HG03439 (cell line): Measurements from ENCODE around the gene PIP5K1B.

ENCODE experiments used
- ATAC-seq: cut with Tn5 transposase; IDR thresholded peaks from one replicate; pipeline ENCODE4 v1.9.1; 2021; ENCODE audit warnings: mild to moderate bottlenecking, moderate library complexity; ENCODE audit not compliant: unreplicated experiment

PIP5K1B gene

DNA sequence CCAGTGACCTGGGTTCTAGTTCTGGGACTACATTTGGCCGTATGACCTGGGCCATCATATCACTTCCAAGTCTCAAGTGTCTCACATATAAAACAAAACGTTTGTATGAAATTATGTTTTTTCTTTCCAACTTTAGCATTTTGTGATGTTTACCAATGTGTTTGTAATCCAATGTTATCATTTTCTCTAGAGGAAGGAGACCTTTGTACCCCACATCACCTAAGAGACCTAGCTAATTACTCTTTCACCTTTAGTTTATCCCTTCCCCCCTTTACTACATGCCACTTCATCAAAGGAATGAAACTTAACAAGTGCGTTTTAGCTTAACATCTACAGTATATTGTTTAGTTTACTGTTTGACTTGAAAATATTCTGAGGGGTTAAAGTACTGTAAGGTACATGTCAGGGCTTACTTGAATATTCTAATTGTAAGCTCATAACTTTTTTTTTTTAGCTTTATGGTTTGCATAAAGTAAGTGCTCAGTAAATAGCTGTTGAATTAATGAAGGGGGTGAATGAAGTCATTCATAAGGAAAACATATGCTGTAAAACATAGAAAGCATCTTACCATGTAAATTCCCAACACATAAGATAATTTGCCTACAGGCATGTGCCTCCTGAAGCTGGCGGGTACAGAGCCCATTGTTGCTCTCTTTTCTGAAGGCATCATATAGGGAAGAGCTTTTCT, 2.9 kb downstream of the PIP5K1B start:
- ATAC-seq: no peak

DNA sequence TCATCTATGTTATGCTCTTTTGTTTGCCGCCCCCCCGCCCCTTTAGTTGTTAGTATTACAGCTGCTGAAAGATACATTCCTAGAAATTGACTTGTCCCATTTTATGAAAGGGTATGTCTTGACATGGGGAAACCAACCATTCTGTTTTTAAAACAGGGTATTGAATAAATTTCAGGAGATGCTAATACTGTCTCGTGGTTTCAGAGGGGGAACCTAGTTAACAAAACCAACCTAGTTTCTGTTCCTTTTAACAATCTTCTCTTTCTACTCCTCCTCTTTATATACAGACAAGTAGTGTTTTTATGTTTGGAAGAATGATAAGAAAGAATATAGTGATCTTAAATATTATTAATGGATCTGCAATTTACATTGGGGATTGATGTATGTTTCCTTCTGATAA, 3.5 kb downstream of the PIP5K1B start:
- ATAC-seq: no peak

DNA sequence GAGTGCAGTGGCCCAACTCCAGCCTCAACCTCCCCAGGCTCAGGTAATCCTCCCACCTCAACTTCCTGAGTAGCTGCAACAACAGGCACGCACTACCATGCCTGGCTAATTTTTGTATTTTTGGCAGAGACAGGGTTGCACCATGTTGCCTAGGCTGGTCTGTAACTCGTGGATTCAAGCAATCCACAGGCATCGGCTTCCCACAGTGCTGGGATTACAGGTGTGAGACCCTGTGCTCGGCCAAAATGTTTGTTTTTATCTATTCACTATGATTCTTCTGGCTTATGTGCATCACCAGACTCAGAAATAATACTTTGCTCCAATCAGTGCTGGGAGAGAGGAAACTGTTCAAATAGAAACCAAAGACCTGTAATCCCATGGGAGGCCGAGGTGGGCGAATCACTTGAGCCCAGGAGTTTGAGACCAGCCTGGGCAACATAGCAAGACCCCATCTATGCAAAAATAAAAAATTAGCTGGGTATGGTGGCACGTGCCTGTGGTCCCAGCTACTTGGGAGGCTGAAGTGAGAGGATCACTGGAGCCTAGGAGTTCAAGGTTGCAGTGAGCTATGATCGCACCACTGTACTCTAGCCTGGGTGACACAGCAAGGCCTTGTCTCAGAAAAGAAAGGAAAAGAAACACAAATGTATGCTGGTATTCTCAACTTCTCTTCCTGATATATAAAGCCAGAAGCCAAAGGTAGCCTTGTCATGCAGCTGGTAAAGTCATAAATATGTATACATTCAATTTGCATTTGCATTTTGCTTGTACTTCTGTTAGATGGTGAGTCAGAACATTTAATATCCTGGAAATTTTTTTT, 4.5 kb downstream of the PIP5K1B start:
- no peak for ATAC-seq

DNA sequence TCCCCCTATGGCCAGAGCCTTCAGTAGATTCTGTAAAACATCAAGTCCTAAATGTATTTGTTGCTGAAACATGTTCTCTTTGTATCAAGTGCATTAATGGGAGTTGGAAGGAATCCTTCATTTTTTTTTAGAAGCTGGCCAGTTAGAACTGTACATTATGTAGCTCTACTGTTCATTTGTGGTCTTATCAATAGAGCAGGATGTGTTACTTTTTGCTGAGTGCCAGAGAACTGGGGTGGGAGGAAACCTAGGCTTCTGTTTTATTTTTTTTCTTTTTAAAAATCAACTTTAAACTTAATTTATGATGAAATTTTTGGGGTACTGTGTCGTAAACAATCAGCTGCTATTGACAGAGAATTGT, 5.1 kb downstream of the PIP5K1B start:
- no peak for ATAC-seq

DNA sequence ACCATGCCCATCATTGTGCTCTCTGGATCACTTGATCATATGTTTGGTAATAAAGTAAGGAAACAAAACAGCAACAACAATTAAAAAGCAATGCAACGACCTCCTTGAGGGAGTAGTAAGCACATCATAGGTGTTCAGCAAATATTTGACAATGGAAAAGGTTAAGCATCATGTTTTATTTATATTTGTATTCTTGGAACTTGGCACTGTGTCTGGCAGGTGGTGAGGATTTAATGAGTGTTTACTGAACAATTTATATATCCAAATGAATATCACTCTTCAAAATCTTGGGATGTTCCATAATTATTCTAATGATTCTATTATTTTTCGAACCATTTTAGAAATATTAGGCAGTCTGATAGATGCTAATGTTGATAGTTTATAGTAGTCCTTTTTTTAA, 6.2 kb downstream of the PIP5K1B start:
- no peak for ATAC-seq

DNA sequence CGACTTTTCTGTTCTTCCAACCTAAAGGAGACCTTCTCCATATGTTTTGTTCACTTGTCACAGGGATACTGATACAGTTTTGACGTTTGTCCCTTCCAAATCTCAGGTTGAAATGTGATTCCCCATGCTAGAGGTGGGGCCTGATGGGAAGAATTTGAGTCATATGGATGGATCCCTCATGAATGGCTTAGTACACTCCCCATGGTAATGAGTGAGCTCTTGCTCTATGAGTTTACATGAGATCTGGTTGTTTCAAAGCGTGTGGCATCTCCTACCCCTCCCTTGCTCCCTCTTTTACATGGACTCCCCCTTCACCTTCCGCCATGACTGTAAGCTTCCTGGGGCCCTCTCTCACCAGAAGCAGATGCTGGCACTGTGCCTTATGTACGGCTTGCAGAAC, 6.9 kb downstream of the PIP5K1B start:
- ATAC-seq: no peak

DNA sequence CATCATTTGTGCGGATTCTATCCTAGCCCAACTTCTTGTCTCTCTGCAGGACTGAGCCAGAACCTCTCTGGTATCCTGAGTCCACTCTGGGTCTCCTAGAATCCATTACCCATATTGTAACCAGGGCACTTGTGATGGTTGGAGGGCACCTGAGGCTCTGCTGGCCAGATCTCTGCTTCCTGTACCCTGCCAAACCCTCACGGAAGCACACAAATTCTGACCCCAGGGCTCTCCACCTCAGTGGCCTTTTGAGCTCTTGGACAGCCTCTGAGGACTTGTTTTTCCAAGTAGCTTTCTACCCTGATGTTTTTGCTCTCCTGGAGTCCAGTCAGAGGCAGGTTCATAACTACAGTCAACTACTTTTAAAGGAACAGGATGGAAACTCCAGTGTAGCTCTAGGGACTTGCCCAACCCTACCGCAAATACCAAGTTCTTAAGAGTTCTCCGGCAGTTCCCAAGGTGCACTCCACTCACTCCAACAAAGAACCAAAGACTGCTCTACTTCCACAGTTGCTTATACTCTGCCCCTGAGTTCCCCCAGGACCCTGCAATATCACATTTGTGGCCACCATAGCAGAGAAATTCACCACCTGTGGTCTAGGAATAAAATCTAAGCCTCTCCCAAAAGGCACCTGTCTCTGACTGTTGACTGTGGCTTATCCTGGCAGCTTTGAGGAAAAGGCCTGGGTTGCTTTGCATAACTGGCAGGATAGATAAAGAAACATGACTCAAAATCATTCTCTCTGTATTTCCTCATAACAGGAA, 9.6 kb downstream of the PIP5K1B start:
- ATAC-seq: no peak

DNA sequence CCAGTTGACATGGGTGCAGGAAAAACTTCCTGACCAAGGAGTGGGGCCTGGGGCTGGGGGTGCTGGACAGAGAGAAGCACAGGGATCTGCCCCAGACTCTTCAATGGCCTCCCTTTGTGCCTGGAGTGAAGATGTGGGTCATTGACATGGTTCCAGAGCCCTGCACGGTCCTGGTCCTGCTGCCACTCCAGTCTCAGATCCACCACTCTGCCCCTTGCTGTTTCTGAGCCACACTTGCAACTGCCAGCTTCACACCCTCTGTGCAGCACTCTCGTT, 10.1 kb downstream of the PIP5K1B start:
- no peak for ATAC-seq

DNA sequence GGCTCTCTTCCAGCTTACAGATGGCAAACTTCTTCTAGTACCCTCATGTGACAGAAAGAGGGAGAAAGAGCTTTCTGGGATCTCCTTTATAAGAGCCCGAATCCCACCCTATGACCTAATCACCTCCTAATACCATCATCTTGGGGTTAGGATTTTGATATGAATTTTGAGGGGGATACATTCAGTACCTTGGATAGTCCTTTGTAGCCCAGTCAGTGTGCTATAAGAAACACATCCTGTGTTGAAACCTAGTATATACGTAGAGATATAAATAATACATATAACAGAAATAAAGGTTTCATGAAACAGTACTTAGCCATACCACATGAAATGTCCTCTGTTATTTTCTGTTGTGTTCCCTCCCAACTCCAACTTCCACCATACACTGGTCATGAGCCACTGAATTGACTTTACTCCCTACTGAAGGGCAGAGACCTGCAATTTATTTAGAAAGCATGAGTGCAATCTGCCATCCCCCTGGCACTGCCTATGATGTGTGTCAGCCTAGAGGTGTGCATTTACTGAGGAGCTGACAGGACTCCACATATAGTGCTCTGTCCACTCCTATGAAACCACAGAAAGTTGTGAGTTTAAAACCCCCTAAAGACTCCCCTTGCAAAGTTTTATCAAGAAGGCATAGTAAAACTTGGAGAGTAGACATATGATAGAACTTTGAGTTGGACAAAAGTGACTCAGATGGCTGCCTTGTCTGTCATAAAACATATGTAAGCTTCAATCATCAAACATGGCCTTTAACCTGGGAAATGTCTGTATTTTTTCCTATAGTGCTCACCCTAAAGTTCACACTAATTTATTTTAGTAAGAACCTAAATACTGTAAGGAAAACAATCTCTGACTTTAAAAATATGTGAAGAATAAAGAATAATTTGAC, 12.8 kb downstream of the PIP5K1B start:
- no peak for ATAC-seq

DNA sequence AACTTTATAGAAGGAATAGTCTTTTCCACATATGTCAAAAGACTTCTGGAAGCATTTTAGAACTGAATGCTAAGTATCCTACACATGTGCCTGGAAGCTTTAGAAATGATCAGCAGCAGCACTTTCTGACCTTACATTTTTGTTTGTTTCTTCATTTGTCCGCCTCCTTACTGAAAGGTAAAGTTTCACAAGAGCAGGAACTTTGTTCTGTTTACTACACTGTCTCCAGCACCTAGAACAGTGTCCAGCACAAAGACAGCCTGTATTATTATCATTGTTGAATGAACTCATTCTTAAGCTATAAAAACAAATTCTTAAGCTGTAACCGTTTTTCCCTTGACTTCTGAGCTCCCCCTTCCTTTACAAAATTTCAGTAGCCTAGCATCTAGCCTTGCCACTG, 14.8 kb downstream of the PIP5K1B start:
- ATAC-seq: no peak

DNA sequence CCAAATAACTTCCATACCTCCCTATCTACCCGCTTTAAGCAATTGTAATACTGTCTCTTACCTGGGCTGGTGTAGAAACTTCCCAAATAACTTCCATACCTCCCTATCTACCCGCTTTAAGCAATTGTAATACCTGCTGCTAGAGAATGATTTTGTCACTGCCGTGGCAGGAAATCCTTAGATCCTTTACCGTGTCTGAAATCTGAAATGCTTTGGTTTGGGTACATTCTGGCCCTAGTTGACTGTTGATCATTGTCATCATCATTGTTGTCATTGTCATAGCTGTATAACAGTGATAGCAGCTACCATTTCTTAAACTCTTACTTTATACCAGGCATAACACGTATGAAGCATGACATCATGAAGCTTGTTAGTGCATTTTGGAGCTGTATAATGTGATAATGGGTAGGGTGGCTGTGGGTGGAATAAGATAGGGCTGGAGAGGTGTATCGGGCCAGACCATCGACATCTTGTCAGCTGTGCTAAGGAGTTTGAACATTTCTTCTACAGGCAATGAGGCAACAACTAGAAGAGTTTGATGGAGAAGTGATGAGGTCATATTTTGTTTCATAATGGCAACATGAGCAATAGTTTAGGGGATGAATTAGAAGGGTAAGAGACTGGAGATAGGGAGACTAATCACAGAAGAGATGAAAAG, 15.7 kb downstream of the PIP5K1B start:
- no peak for ATAC-seq

DNA sequence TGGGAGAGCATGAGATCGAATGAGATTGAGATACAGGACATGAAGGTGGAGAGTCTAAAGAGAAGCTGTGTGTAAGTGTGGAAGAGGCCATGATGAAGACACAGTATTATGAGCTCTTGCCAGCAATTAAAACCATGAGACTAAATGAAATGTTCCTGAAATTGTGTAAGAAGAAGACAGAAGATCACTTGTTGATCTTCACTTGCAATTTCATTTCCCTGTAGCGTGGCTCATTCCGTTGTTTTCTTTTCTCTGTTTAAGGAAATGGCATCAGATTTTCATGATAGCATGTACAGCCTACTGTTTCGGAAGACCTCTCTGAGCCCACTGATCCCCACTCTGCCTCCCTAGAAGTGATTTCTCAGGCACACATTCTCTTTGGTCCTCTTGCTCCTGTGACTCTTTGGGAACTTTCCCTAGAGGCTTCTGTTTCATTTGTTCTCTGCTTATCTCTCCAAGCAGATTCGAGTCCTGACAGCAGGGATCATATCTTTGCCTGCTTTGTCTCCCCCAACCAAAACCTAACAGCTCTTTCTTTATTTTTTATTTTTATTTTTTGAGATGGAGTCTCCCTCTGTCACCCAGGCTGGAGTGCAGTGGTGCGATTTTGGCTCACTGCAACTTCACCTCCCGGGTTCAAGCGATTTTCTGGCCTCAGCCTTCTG, 16.8 kb downstream of the PIP5K1B start:
- no peak for ATAC-seq

DNA sequence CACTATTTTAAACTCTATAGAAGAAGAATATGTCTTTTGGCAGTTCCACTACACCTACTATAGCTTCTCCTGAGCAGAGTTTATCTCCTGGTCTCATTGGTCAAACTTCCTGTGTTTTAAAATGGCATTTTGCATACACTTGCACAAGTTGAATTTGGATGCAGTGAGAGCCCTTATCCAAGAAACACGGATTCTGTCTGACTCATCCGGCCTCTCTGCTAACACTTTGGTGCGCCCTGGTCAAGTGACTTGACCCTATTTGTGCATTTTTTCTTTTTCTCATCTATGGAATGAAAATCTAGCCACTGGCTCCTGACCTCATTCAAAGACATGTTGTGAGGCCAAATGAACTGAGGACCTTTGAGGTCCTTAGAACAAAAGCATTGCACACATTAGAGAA, 20.0 kb downstream of the PIP5K1B start:
- no peak for ATAC-seq

DNA sequence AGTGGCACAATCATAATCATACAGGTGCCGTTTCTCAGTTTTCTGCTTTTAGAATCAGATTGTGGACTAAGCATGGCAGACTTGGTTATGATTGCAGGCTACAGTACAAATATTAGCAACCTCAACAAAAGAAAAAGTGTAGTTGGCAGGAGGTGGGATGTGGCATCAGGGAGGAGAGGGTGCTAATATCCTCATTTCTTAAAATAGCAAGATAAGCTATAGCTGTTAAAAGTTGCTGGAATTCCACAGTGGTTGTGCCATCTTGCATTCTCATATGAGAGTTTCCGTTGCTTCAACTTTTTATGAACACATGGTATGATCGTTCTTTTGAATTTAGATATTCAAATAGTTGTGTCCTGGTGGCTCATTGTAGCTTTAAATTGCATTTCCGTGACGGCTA, 21.4 kb downstream of the PIP5K1B start:
- ATAC-seq: no peak

DNA sequence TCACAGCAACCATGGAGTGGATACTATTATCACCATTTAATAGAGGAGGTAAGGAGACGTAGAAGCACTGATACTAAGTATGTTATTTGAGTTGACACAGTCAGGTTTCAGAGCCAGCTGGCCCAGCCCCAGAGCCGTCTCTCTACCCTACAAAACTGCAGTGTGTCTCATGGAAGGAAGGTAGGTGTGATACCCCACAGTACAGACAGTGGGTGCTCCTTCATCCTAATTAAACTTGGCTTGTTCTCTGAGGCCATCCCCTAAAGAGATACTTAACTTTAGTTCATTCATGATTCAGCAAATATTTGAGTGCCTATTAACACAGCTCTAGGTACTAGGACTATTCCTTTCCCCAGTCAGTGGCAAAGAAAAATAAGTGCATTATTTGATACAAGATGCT, 22.6 kb downstream of the PIP5K1B start:
- no peak for ATAC-seq

DNA sequence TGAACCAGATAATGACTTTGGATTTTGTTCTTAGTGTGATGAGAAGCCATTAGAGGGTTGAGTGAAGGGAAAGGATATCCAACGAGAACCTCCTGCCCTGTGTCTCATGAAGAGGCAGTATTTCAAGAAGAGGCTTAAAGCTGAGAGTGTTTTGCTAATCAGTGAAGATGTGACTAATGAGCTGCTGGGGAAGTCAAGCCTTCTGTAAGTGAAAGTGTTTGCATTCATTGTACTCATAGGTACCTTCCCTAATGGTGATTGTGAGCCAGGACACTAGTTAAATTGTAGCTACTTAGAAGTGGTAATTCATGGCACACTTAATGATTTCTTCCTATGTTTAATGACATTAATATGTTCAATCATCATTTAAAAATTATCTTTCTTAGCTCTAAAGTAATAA, 23.7 kb downstream of the PIP5K1B start:
- ATAC-seq: no peak

DNA sequence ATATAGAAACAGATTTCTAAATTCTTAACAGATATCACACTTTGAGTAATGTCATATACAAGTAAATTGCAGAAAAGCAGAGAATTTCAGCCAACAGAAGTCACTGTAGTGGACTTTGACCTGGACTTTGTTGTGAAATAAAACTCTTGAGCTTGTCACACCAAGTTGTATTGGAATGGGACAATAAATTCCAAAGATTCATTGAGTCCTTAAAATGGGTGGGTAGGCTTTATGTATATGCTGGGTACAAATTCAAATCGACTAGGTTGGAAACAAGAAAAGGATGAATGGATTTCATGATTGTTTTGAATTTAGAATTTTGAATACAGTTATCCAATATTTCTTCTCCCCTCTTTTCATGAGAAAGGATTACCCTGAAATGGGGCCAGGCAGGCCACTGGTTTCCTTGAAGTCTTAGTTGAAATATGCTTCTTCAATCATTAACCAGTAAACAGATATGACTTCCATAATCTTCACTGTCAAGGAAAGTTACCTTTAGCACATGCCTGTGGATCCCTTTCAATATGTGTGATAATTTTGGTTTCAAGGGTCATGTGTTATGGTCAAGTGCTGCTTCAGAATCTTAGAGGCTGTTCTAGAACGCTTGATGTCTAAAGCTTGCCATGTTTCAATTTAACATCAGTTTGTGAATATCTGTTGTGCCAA, 25.7 kb downstream of the PIP5K1B start:
- ATAC-seq: no peak

DNA sequence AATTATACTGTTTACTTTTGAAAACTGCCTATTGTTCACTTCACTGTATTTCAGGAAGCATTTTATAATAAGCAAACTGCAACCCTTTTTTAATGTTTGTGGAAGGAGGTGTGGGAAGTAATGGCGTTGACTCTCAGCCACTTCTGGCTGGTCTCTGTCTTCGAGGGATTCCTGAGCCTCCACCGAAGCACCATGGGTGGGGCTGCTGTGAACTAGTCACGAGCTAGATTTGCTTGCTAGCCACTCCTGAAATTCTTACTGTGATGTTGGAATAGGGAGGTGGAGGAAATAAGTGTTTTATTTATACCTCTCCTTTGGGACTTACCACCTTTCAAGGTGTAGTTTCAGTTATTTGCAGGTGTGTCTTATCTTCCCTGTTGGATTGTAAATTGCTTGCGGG, 26.8 kb downstream of the PIP5K1B start:
- no peak for ATAC-seq

DNA sequence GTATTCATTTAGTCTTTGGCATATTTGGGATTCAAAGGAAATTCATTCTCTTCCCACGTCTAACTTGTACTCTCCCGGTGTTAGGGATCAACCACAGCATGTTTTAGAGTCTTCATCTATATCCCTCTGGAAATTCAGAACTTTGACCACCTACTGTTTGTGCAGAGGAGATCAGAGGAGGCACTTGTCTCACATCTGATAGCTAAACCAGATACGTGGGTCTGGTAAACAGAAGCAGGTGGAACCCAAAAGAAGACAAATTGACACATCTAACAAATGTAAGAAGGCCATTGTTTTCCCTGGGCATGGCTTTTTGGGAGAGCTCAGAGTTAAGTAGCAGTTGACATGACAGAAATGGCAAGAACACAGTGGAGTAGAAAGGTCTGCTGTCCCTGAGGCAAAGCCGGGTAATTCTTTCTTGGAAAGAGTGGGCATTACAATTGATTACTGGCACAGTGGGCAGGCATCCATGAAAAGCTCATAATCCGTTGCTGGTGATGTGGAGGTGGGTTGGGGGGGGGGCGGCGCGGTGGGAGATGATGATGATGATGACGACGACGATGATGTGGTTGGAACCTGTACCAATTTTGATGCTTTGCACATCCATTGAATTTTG, 27.5 kb downstream of the PIP5K1B start:
- no peak for ATAC-seq
